ENCODE data around the gene STK10.

GRCh38 chr5:172169216-172169615, 18.8 kb downstream of the STK10 start:
- TF ChIP-seq CTCF (IDR thresholded peaks at IDR 0.05) = no peak
- TF ChIP-seq EZH2 (IDR thresholded peaks at IDR 0.05; ENCODE audit: borderline replicate concordance, insufficient read depth, low read depth, low read length, poor library complexity, severe bottlenecking) = no peak
